NB4 (cell line): Measurements from ENCODE around the gene DGKA.

Experiments
- DNase-seq: peaks from one replicate; pipeline ENCODE4 v3.0.0; 2010; ENCODE audit warnings: low read depth
- H3K4me3 ChIP-seq: one replicate; pipeline ENCODE4 v1.5.1; 2011; ENCODE audit warnings: mild to moderate bottlenecking, low read depth, low read length, moderate library complexity
- MAX ChIP-seq: IDR thresholded peaks from 2 replicates; pipeline ENCODE4 v1.6.1; 2011; ENCODE audit warnings: low read depth, low read length
- MYC ChIP-seq: IDR thresholded peaks from 2 replicates; pipeline ENCODE4 v1.6.1; 2011; ENCODE audit warnings: low read depth, low read length
- POLR2A ChIP-seq: IDR thresholded peaks from 2 replicates; pipeline ENCODE4 v1.6.1; 2011; ENCODE audit warnings: mild to moderate bottlenecking; ENCODE audit not compliant: insufficient read length; ENCODE audit errors: extremely low read depth
- TF ChIP-seq, protein P1 (sequence below): IDR thresholded peaks from one replicate; pipeline ENCODE4 v1.5.1; 2012; ENCODE audit warnings: low read depth, low read length

Gene DGKA

GRCh38 chr12:55969356-55969755, 38.4 kb downstream of the DGKA start:
- no peak overlapping the region for H3K4me3 ChIP-seq
- TF ChIP-seq MAX: no peak
- TF ChIP-seq POLR2A: no peak
- no peak for TF ChIP-seq MYC
- TF ChIP-seq, protein P1, sequence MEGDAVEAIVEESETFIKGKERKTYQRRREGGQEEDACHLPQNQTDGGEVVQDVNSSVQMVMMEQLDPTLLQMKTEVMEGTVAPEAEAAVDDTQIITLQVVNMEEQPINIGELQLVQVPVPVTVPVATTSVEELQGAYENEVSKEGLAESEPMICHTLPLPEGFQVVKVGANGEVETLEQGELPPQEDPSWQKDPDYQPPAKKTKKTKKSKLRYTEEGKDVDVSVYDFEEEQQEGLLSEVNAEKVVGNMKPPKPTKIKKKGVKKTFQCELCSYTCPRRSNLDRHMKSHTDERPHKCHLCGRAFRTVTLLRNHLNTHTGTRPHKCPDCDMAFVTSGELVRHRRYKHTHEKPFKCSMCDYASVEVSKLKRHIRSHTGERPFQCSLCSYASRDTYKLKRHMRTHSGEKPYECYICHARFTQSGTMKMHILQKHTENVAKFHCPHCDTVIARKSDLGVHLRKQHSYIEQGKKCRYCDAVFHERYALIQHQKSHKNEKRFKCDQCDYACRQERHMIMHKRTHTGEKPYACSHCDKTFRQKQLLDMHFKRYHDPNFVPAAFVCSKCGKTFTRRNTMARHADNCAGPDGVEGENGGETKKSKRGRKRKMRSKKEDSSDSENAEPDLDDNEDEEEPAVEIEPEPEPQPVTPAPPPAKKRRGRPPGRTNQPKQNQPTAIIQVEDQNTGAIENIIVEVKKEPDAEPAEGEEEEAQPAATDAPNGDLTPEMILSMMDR: no peak
- no peak for DNase-seq

DNA sequence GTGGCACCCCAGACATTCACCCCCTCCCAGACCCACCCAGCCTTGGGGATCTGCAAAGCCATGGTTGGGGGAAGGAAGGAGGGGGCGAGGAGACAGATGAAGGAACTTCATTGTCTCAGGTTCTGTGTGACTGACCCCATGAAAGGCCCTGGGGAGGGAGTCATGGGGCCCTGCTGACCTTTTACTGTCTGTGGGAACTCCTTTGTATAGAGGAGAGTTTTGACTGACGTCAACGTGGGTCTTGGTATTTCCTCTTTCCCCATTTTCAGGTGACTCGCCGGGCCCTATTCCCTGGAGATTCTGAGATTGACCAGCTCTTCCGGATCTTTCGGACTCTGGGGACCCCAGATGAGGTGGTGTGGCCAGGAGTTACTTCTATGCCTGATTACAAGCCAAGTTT, 39.8 kb downstream of the DGKA start:
- TF ChIP-seq, protein P1: no peak
- TF ChIP-seq MAX: no peak
- no peak for TF ChIP-seq POLR2A
- TF ChIP-seq MYC: no peak
- peak; percentile 27 for DNase-seq
- H3K4me3 ChIP-seq: no peak overlapping the region

DNA sequence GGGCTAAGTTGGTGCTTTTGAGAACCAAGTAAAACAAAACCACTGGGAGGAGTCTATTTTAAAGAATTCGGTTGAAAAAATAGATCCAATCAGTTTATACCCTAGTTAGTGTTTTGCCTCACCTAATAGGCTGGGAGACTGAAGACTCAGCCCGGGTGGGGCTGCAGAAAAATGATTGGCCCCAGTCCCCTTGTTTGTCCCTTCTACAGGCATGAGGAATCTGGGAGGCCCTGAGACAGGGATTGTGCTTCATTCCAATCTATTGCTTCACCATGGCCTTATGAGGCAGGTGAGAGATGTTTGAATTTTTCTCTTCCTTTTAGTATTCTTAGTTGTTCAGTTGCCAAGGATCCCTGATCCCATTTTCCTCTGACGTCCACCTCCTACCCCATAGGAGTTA, 41.1 kb downstream of the DGKA start:
- H3K4me3 ChIP-seq: peak overlapping the region; percentile 73
- DNase-seq: no peak
- TF ChIP-seq, protein P1: no peak
- TF ChIP-seq POLR2A: no peak
- TF ChIP-seq MAX: no peak
- no peak for TF ChIP-seq MYC

DNA sequence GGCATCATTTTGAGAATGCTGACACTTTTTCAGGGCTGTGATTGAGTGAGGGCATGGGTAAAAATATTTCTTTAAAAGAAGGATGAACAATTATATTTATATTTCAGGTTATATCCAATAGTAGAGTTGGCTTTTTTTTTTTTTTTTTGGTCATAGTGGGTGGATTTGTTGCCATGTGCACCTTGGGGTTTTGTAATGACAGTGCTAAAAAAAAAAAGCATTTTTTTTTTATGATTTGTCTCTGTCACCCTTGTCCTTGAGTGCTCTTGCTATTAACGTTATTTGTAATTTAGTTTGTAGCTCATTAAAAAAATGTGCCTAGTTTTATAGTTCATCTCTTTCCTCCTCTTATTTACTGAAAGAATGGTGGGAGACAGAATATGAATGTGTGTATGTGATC, 41.5 kb downstream of the DGKA start:
- DNase-seq: no peak
- TF ChIP-seq MAX (no peak), POLR2A (no peak), MYC (no peak)
- TF ChIP-seq, protein P1: no peak
- peak overlapping the region; percentile 73 for H3K4me3 ChIP-seq

DNA sequence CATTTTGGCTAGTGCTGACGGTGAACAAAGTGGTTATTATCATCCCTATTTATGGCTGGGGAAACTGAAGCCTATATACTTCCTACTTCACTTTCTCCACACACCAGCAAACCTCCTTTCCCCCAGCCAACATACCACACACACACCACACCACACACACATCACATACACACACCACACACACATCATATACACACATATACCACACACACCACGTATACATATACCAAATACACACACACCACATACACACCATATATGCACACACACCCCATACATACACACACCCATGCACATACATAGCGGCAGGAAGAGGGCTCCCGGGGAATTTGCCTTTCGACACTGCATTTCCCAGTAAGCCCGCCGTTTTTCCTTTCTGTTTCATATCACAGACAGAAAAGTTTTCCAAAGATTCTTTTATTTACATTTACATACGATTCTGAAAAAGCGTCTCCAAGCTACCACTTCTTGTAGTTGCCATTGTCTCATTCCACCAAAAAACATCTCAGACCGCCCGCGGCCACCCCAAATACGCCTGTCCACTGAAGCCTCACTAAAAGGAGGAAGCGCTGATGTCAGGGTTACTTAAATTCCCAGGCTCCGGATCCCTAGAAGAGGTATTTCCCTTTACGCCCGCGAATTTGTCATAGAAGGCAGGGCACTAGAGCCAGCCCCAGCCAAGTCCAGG, 42.1 kb downstream of the DGKA start:
- TF ChIP-seq MYC (no peak), POLR2A (no peak), MAX (no peak)
- TF ChIP-seq, protein P1: no peak
- peak overlapping the region; percentile 73 for H3K4me3 ChIP-seq
- peak; percentile 44 for DNase-seq
